EH (cell line): Measurements from ENCODE around the gene SLC38A9.

Experiments used
- DNase-seq: peaks from one replicate; pipeline ENCODE4 v3.0.0-alpha.2; 2015; ENCODE audit warnings: low read depth

Gene SLC38A9

GRCh38 chr5:55609413-55609812 is 102.7 kb downstream of the SLC38A9 start:
- no peak for DNase-seq

GRCh38 chr5:55608595-55609349 is 103.4 kb downstream of the SLC38A9 start:
- DNase-seq = peak; percentile 28

GRCh38 chr5:55607309-55607708 is 104.8 kb downstream of the SLC38A9 start:
- DNase-seq = peak; percentile 59

GRCh38 chr5:55604611-55605067 is 107.5 kb downstream of the SLC38A9 start:
- peak; percentile 82 for DNase-seq

GRCh38 chr5:55603922-55604321 is 108.2 kb downstream of the SLC38A9 start:
- peak; percentile 82 for DNase-seq

GRCh38 chr5:55601628-55602027 is 110.5 kb downstream of the SLC38A9 start:
- DNase-seq = no peak

- DNase-seq = peak; percentile 98
Observed at GRCh38 chr5:55601204-55601618, 110.9 kb downstream of the SLC38A9 start.

- peak; percentile 90 for DNase-seq
Observed at GRCh38 chr5:55600497-55601203, 111.5 kb downstream of the SLC38A9 start.

GRCh38 chr5:55600086-55600485 is 112.0 kb downstream of the SLC38A9 start:
- DNase-seq = no peak

- DNase-seq = no peak
Observed at GRCh38 chr5:55599148-55600050, 112.7 kb downstream of the SLC38A9 start.

GRCh38 chr5:55597014-55597981 is 114.8 kb downstream of the SLC38A9 start:
- DNase-seq = peak; percentile 93

- peak; percentile 6 for DNase-seq
Observed at GRCh38 chr5:55594671-55595070, 117.5 kb downstream of the SLC38A9 start.

- DNase-seq = no peak
Observed at GRCh38 chr5:55593115-55593472, 119.0 kb downstream of the SLC38A9 start.

- no peak for DNase-seq
Observed at GRCh38 chr5:55592388-55593114, 119.6 kb downstream of the SLC38A9 start.

- DNase-seq = no peak
Observed at GRCh38 chr5:55591686-55592085, 120.4 kb downstream of the SLC38A9 start.

- no peak for DNase-seq
Observed at GRCh38 chr5:55585206-55585610, 126.9 kb downstream of the SLC38A9 start.

- DNase-seq = no peak
Observed at GRCh38 chr5:55584398-55585205, 127.5 kb downstream of the SLC38A9 start.

GRCh38 chr5:55583578-55583977 is 128.5 kb downstream of the SLC38A9 start:
- no peak for DNase-seq

- no peak for DNase-seq
Observed at GRCh38 chr5:55582256-55582655, 129.9 kb downstream of the SLC38A9 start.

- no peak for DNase-seq
Observed at GRCh38 chr5:55580042-55580441, 132.1 kb downstream of the SLC38A9 start.
